ENCODE results near the gene RUNX3. TPM values are rescaled to one million over a fixed set of nuclear protein-coding genes. Genes with fewer than 3 reads are reported as not detected.
A peak's percentile ranks its signal among the peaks of the same experiment; 100 is the strongest.

The RUNX3 gene
- total RNA-seq, 2 experiments from 2014 or later, result 180 to 183 TPM

DNA sequence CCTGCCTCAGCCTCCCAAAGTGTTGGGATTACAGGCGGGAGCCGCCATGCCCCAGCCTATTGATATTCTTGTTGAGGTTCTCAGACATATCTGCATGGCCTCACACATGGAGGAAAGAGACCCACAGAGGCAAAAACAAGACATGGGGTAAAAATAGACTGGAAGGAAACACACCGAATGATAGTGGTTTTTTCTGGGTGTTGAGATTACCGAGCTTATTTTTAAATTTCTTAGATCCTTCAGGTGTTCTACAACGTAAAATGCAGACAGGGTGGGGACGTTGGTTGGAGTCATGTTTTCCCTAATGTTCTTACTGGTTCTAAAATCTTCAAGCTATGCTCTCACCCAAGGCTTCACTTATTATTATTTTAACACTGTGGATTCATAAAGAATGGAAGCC, 23.9 kb upstream of the RUNX3 start:
- no peak for ATAC-seq
- peak overlapping the region; percentile 99 for H3K4me3 Mint-ChIP-seq
- intact Hi-C loops (cut with micrococcal nuclease), result loop anchor here (2.0 kb wide), 1 partner anchor 77 kb away; no protein-coding TSS in a partner anchor
- H3K4me1 Mint-ChIP-seq (ENCODE audit: low read depth), result peaks cover 87% of the 10 kb centered on the region
- H3K9me3 Mint-ChIP-seq, result no peaks in the 10 kb centered on the region
- ChIA-PET POLR2A (interaction anchor here (1.1 to 11.2 kb wide), 9 partner anchors 10 to 293 kb away, joined by 3 to 117 read pairs (median 5); partner anchors contain the start of genes RSRP1 and RUNX3), CTCF (interaction anchor here (1.2 to 5.2 kb wide), 8 partner anchors 9 to 245 kb away, joined by 3 to 53 read pairs (median 4); partner anchors contain the start of gene RUNX3)
- peak overlapping the region; percentile 97 for H3K27ac Mint-ChIP-seq
- TF ChIP-seq CTCF (IDR thresholded peaks at IDR 0.05), result no peak
- DNase-seq, result no peak
- H3K27me3 Mint-ChIP-seq, result no peaks in the 10 kb centered on the region
- H3K36me3 Mint-ChIP-seq (ENCODE audit: low read depth), result peaks cover 88% of the 10 kb centered on the region

GRCh38 chr1:24952413-24952841, 22.4 kb upstream of the RUNX3 start:
- TF ChIP-seq CTCF (IDR thresholded peaks at IDR 0.05), result no peak
- intact Hi-C loops (cut with micrococcal nuclease), result no loop called here

DNA sequence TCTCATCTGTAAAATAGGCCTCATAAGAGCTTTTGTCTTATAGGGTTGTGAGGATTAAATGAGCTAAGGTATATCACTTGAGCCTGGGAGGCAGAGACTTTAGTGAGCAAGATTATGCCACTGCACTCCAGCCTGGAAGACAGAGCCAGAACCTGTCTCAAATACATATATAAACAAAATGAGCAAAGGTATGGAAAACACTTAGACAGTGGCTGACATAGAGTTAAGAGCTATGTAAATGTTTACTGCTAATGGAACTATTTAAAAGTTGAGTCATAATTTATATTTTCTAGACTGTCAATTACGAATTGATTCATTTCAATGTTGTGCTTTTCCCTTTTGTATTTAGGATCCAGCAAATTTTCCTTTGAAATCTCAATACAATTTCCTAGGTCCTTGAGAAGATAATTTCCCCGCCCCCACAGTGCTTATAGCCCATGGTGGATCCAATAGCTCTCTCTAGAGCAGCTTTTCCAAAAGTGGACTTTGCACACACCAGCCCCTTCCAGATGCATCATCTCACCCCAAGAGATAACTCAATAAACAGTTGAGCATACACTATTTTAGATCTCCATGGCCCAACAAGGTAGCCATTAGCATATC, 21.8 kb upstream of the RUNX3 start:
- H3K27me3 Mint-ChIP-seq, result no peaks in the 10 kb centered on the region
- ChIA-PET CTCF (interaction anchor here (0.9 to 5.2 kb wide), 13 partner anchors 8 to 149 kb away, joined by 3 to 53 read pairs (median 5); partner anchors contain the start of gene RUNX3), POLR2A (interaction anchor here (0.7 to 11.2 kb wide), 25 partner anchors 10 to 1073 kb away, joined by 3 to 117 read pairs (median 4); partner anchors contain the start of genes RUNX3 and SYF2)
- DNase-seq (no peak), ATAC-seq (no peak)
- no peak for TF ChIP-seq CTCF (IDR thresholded peaks at IDR 0.05)
- H3K9me3 Mint-ChIP-seq, result no peaks in the 10 kb centered on the region
- H3K27ac Mint-ChIP-seq, result peak overlapping the region; percentile 79
- H3K4me1 Mint-ChIP-seq (ENCODE audit: low read depth), result peaks cover 87% of the 10 kb centered on the region
- intact Hi-C loops (cut with micrococcal nuclease), result no loop called here
- H3K4me3 Mint-ChIP-seq, result peak overlapping the region; percentile 48
- H3K36me3 Mint-ChIP-seq (ENCODE audit: low read depth), result peaks cover 85% of the 10 kb centered on the region

More at GRCh38 chr1:24952413-24952841, 22.4 kb upstream of the RUNX3 start:
- H3K4me3 Mint-ChIP-seq, result peak overlapping the region; percentile 48
- DNase-seq, result peak; percentile 75
- ChIA-PET POLR2A (interaction anchor here (0.7 to 11.2 kb wide), 21 partner anchors 11 to 1072 kb away, joined by 3 to 117 read pairs (median 4); partner anchors contain the start of genes RUNX3 and SYF2), CTCF (interaction anchor here (0.9 to 5.2 kb wide), 10 partner anchors 8 to 148 kb away, joined by 3 to 53 read pairs (median 6); partner anchors contain the start of gene RUNX3)
- H3K27me3 Mint-ChIP-seq, result no peaks in the 10 kb centered on the region
- H3K9me3 Mint-ChIP-seq, result no peaks in the 10 kb centered on the region
- peaks cover 89% of the 10 kb centered on the region for H3K4me1 Mint-ChIP-seq (ENCODE audit: low read depth)
- ATAC-seq, result no peak
- peaks cover 87% of the 10 kb centered on the region for H3K36me3 Mint-ChIP-seq (ENCODE audit: low read depth)
- H3K27ac Mint-ChIP-seq, result peak overlapping the region; percentile 79

DNA sequence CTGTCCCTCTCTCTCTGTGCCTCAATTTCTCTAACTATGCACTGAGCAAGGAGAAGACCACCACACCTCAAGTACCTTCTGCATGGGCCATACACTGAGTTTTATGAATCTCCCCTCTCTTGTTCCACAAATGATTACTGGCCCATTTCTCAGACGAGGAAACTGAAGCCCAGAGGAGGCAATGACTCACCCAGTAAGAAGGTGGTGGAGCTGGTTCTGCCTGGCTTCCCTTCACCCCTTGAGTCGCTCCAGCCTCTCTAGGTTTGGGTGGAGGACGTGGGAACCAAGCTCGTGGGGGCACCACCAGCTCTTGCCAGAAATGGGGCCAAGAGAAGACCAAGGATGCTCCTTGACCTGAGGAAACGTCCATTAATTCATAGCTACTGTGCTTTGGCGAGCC, 21.3 kb upstream of the RUNX3 start:
- ChIA-PET CTCF (interaction anchor here (1.0 to 5.2 kb wide), 9 partner anchors 8 to 150 kb away, joined by 3 to 53 read pairs (median 7); partner anchors contain the start of gene RUNX3), POLR2A (interaction anchor here (0.7 to 11.2 kb wide), 17 partner anchors 9 to 281 kb away, joined by 3 to 117 read pairs (median 6); partner anchors contain the start of genes RUNX3 and SYF2)
- Mint-ChIP-seq H3K4me1 (ENCODE audit: low read depth) (peaks cover 87% of the 10 kb centered on the region), H3K36me3 (ENCODE audit: low read depth) (peaks cover 86% of the 10 kb centered on the region), H3K27me3 (no peaks in the 10 kb centered on the region), H3K9me3 (no peaks in the 10 kb centered on the region), H3K27ac (peak overlapping the region; percentile 79), H3K4me3 (peak overlapping the region; percentile 26)
- ATAC-seq, result no peak
- intact Hi-C loops (cut with micrococcal nuclease), result no loop called here
- DNase-seq, result no peak
- TF ChIP-seq CTCF (IDR thresholded peaks at IDR 0.05), result no peak
